Kidney (tissue), 14 donors: ENCODE data around the gene POLR2M. TPM values are rescaled to one million over a fixed set of nuclear protein-coding genes. Genes with fewer than 3 reads are reported as not detected.

Source experiments
- DNase-seq, 5 donors: peaks; one replicate each; pipeline ENCODE4 v3.0.0-alpha.2; 2013 to 2020
- FAIRE-seq: peaks from 2 replicates; lab custom pipeline; 2012; peaks lifted over from hg19 to GRCh38; lab: Jason Lieb, UNC
- H3K27ac ChIP-seq, 2 donors: one replicate each; pipeline ENCODE4 v1.7.0; 2013; ENCODE audit warnings: low read depth in 2 of 2, low read length in 2 of 2, inconsistent platforms in 1 of 2
- H3K27me3 ChIP-seq: one replicate; pipeline ENCODE4 v1.7.1; 2013; ENCODE audit warnings: low read length, inconsistent platforms; ENCODE audit not compliant: control insufficient read depth, insufficient read depth
- H3K36me3 ChIP-seq, 3 donors: one replicate each; pipeline versions ENCODE4 v1.7.0 to v1.7.1; 2013; ENCODE audit warnings: low read length in 3 of 3, control low read depth in 1 of 3, inconsistent platforms in 1 of 3; ENCODE audit not compliant: insufficient read depth in 3 of 3, control insufficient read depth in 2 of 3
- H3K4me1 ChIP-seq, 3 donors: one replicate each; pipeline versions ENCODE4 v1.7.0 to v1.7.1; 2013; ENCODE audit warnings: low read length in 3 of 3, inconsistent platforms in 1 of 3, low read depth in 1 of 3; ENCODE audit not compliant: control insufficient read depth in 2 of 3, insufficient read depth in 2 of 3
- H3K4me3 ChIP-seq, 3 donors: one replicate each; pipeline versions ENCODE4 v1.7.0 to v1.8.1; 2013; ENCODE audit warnings: low read length in 3 of 3, control low read depth in 1 of 3, inconsistent platforms in 1 of 3
- H3K9ac ChIP-seq, 3 donors: one replicate each; pipeline versions ENCODE4 v1.7.0 to v1.7.1; 2013; ENCODE audit warnings: low read length in 3 of 3, control low read depth in 1 of 3, inconsistent platforms in 1 of 3
- H3K9me3 ChIP-seq, 3 donors: one replicate each; pipeline versions ENCODE4 v1.7.0 to v1.7.1; 2013; ENCODE audit warnings: low read length in 3 of 3, control low read depth in 1 of 3, inconsistent platforms in 1 of 3; ENCODE audit not compliant: control insufficient read depth in 2 of 3, insufficient read depth in 1 of 3
- CTCF ChIP-seq: IDR thresholded peaks from 3 replicates; pipeline ENCODE4 v1.5.1; 2012; ENCODE audit warnings: mild to moderate bottlenecking, moderate library complexity, borderline replicate concordance; ENCODE audit not compliant: insufficient read depth; ENCODE audit errors: extremely low read depth
- intact Hi-C: fragments of 100-400 bp; cut with DNase I; formaldehyde crosslinking; loops from one replicate; pipeline ENCODE4 v1.11.1; 2022
- polyA plus RNA-seq: library from polyadenylated mRNA; stranded (reverse); fragments of 350-450 nt; fragmentation: Illumina TruSeq; extraction: RNeasy Lipid Tissue Mini Kit (QIAGEN cat#74804); gene quantifications from one replicate; pipeline ENCODE4 v1.2.3, GENCODE V29; 2014; ENCODE audit warnings: low read depth, low replicate concordance; ENCODE audit not compliant: insufficient read depth
- total RNA-seq: library from RNA; stranded (reverse); fragmentation: NEBNext Ultra II Directional; extraction: Animal tissue kit (Norgen Biotek cat#: 25700); gene quantifications from one replicate; pipeline ENCODE4 v1.2.1, GENCODE V29; 2021
- donor health status: control.
- donor health status: control.
- donor health status: control.
- donor health status: control.
- donor health status: control.
- donor health status: DM: yes; HTN: yes; CAD: no.
- donor health status: Normal renal cell carcinoma (clear cell type).

POLR2M gene
- total and polyA plus RNA-seq, 2 donors from 2014 or later: 16.5 to 77.0 TPM

GRCh38 chr15:57708047-57708446 is 1.5 kb downstream of the POLR2M start:
- no peak for TF ChIP-seq CTCF
- H3K36me3 ChIP-seq: peaks cover 16 to 25% (median 24%) of the 10 kb centered on the region in 3 donors
- no peaks in the 10 kb centered on the region for H3K27me3 ChIP-seq
- no peak for FAIRE-seq
- peaks cover 0 to 7% (median 0%) of the 10 kb centered on the region in 3 donors for H3K4me1 ChIP-seq
- H3K9me3 ChIP-seq: no peaks in the 10 kb centered on the region
- intact Hi-C loops: no loop called here
- H3K9ac ChIP-seq: peak overlapping the region in 2 of 3 donors; percentile 85 to 93
- H3K4me3 ChIP-seq: peak overlapping the region; percentile 68 to 92 (median 86)
- DNase-seq: peak in 1 of 5 donors; percentile 40
- peak overlapping the region in 1 of 2 donors; percentile 87 for H3K27ac ChIP-seq

GRCh38 chr15:57718309-57718708 is 11.8 kb downstream of the POLR2M start:
- Histone ChIP-seq H3K9ac (no peak overlapping the region), H3K4me3 (no peak overlapping the region), H3K27me3 (no peaks in the 10 kb centered on the region), H3K36me3 (peaks cover 2 to 10% (median 4%) of the 10 kb centered on the region in 3 donors), H3K4me1 (no peaks in the 10 kb centered on the region), H3K9me3 (no peaks in the 10 kb centered on the region), H3K27ac (no peak overlapping the region)
- intact Hi-C loops: no loop called here
- DNase-seq (no peak), FAIRE-seq (no peak)
- TF ChIP-seq CTCF: no peak

GRCh38 chr15:57720867-57721266 is 14.4 kb downstream of the POLR2M start:
- no peaks in the 10 kb centered on the region for H3K36me3 ChIP-seq
- H3K27ac ChIP-seq: no peak overlapping the region
- no peak for TF ChIP-seq CTCF
- no peaks in the 10 kb centered on the region for H3K4me1 ChIP-seq
- intact Hi-C loops: no loop called here
- peak in 2 of 5 donors; percentile 70 to 91 for DNase-seq
- no peaks in the 10 kb centered on the region for H3K9me3 ChIP-seq
- H3K27me3 ChIP-seq: no peaks in the 10 kb centered on the region
- H3K4me3 ChIP-seq: no peak overlapping the region
- FAIRE-seq: no peak
- H3K9ac ChIP-seq: no peak overlapping the region

- no peak overlapping the region for H3K9ac ChIP-seq
- intact Hi-C loops: no loop called here
- no peak overlapping the region for H3K4me3 ChIP-seq
- DNase-seq (no peak), FAIRE-seq (no peak)
- no peaks in the 10 kb centered on the region for H3K27me3 ChIP-seq
- no peaks in the 10 kb centered on the region for H3K4me1 ChIP-seq
- no peak overlapping the region for H3K27ac ChIP-seq
- H3K9me3 ChIP-seq: no peaks in the 10 kb centered on the region
- TF ChIP-seq CTCF: no peak
- no peaks in the 10 kb centered on the region for H3K36me3 ChIP-seq
Measured at GRCh38 chr15:57726411-57726810, 19.9 kb downstream of the POLR2M start.
